GM23338 (cell line): ENCODE data around the gene TRIM8. TPM values are rescaled to one million over a fixed set of nuclear protein-coding genes. Genes with fewer than 3 reads are reported as not detected.

Experiments
- ATAC-seq: fragments of 200-7000 bp; cut with Tn5 transposase; 3 replicates; pipeline ENCODE4 v1.9.1; 2020
- DNase-seq: peaks from one replicate; pipeline ENCODE4 v3.0.0-alpha.2; 2015; ENCODE audit warnings: low spot score
- H2AFZ ChIP-seq: fragments of 200-600 bp; sonication (generic); 2 replicates; pipeline ENCODE4 v1.8.0; 2016; ENCODE audit warnings: antibody characterized with exemption, mild to moderate bottlenecking, moderate library complexity
- H3F3A ChIP-seq: fragments of 200-600 bp; sonication (generic); replicated peaks from 2 replicates; pipeline ENCODE4 v1.8.0; 2017; ENCODE audit warnings: antibody characterized with exemption, mixed run types, low read depth
- H3K27ac ChIP-seq: fragments of 200-600 bp; sonication (generic); 2 replicates; pipeline ENCODE4 v1.6.1; 2016; ENCODE audit warnings: low read depth
- H3K27me3 ChIP-seq: fragments of 200-600 bp; sonication (generic); 2 replicates; pipeline ENCODE4 v1.8.0; 2016; ENCODE audit warnings: mild to moderate bottlenecking, mixed run types, moderate library complexity; ENCODE audit not compliant: insufficient read depth
- H3K36me3 ChIP-seq: fragments of 200-600 bp; sonication (generic); 2 replicates; pipeline ENCODE4 v1.8.0; 2016; ENCODE audit warnings: mild to moderate bottlenecking; ENCODE audit not compliant: insufficient read depth
- H3K4me1 ChIP-seq: fragments of 200-600 bp; sonication (generic); 2 replicates; pipeline ENCODE4 v1.8.0; 2016; ENCODE audit warnings: mild to moderate bottlenecking, moderate library complexity; ENCODE audit not compliant: insufficient read depth
- H3K4me2 ChIP-seq: fragments of 200-600 bp; sonication (generic); 2 replicates; pipeline ENCODE4 v1.7.1; 2017; ENCODE audit warnings: mixed run types
- H3K4me3 ChIP-seq: fragments of 200-600 bp; sonication (generic); 2 replicates; pipeline ENCODE4 v1.6.1; 2016; ENCODE audit warnings: mixed run types
- H3K79me2 ChIP-seq: fragments of 200-600 bp; sonication (generic); replicated peaks from 2 replicates; pipeline ENCODE4 v1.8.0; 2017; ENCODE audit warnings: mild to moderate bottlenecking; ENCODE audit not compliant: insufficient read depth
- H3K9me2 ChIP-seq: fragments of 200-600 bp; sonication (generic); 2 replicates; pipeline ENCODE4 v1.8.0; 2017; ENCODE audit not compliant: insufficient read depth
- H4K20me1 ChIP-seq: fragments of 200-600 bp; sonication (generic); replicated peaks from 2 replicates; pipeline ENCODE4 v1.8.0; 2017; ENCODE audit warnings: mild to moderate bottlenecking; ENCODE audit not compliant: insufficient read depth
- H3K27ac Mint-ChIP-seq: 2 replicates; pipeline ENCODE4 v1.8.0; 2020; ENCODE audit warnings: inconsistent platforms, mild to moderate bottlenecking, moderate library complexity, mixed read lengths
- H3K27me3 Mint-ChIP-seq: 3 replicates; pipeline ENCODE4 v1.8.0; 2022; ENCODE audit warnings: low read depth, mild to moderate bottlenecking, moderate library complexity, mixed read lengths, inconsistent platforms; ENCODE audit not compliant: insufficient read depth, poor library complexity
- H3K36me3 Mint-ChIP-seq: 3 replicates; pipeline ENCODE4 v1.8.0; 2021; ENCODE audit warnings: low read depth, mild to moderate bottlenecking, inconsistent platforms, moderate library complexity, mixed read lengths
- H3K4me1 Mint-ChIP-seq: 3 replicates; pipeline ENCODE4 v1.8.0; 2020; ENCODE audit warnings: mild to moderate bottlenecking, inconsistent platforms, mixed read lengths
- H3K4me3 Mint-ChIP-seq: 3 replicates; pipeline ENCODE4 v1.8.0; 2021; ENCODE audit warnings: moderate library complexity, mild to moderate bottlenecking, inconsistent platforms, mixed read lengths
- H3K9me3 Mint-ChIP-seq: 3 replicates; pipeline ENCODE4 v1.8.0; 2020; ENCODE audit warnings: moderate library complexity, mild to moderate bottlenecking, inconsistent platforms, mixed read lengths
- CREB1 ChIP-seq: fragments of 250-450 bp; sonication (Bioruptor Pico); IDR thresholded peaks from 2 replicates; pipeline ENCODE4 v1.5.0; 2020; ENCODE audit warnings: low read depth, mild to moderate bottlenecking, moderate library complexity
- CTCF ChIP-seq, 2 experiments: fragments of 200-600 bp in 1 of 2; sonication (generic) in 1 of 2; conservative IDR thresholded peaks; 2 replicates each; pipeline versions ENCODE4 v1.5.1 to v1.6.1; 2016 to 2017; ENCODE audit warnings: antibody characterized with exemption in 2 of 2, low read depth in 2 of 2, mild to moderate bottlenecking in 2 of 2, moderate library complexity in 1 of 2
- ETS1 ChIP-seq: IDR thresholded peaks from 2 replicates; pipeline ENCODE4 v1.6.1; 2016; ENCODE audit warnings: antibody characterized with exemption
- EZH2 ChIP-seq: fragments of 200-600 bp; sonication (generic); IDR thresholded peaks from one replicate; pipeline ENCODE4 v1.8.0; 2017; ENCODE audit warnings: antibody characterized with exemption, mild to moderate bottlenecking, low read depth; ENCODE audit not compliant: unreplicated experiment
- NANOG ChIP-seq: IDR thresholded peaks from 2 replicates; pipeline ENCODE4 v1.6.1; 2016; ENCODE audit warnings: antibody characterized with exemption, borderline replicate concordance
- POLR2AphosphoS5 ChIP-seq: IDR thresholded peaks from 2 replicates; pipeline ENCODE4 v1.6.1; 2016; ENCODE audit warnings: antibody characterized with exemption, low read depth
- REST ChIP-seq: IDR thresholded peaks from one replicate; pipeline ENCODE4 v1.6.1; 2018; ENCODE audit warnings: antibody characterized with exemption; ENCODE audit not compliant: unreplicated experiment
- ZNF114 ChIP-seq: fragments of 250-450 bp; sonication (Bioruptor Pico); IDR thresholded peaks from 2 replicates; pipeline ENCODE4 v1.5.0; 2020; ENCODE audit warnings: mild to moderate bottlenecking, moderate library complexity
- polyA plus RNA-seq: library from polyadenylated mRNA; unstranded; fragments of >200 nt; fragmentation: Nextera tagmentation; extraction: Ambion mirVana; gene quantifications from 2 replicates; pipeline ENCODE4 v1.2.1, GENCODE V29; 2016
- total RNA-seq: library from RNA; depleted of rRNA; stranded (reverse); fragments of >200 nt; shearing (Covaris generic); gene quantifications from 2 replicates; pipeline ENCODE4 v1.2.3, GENCODE V29; 2014

TRIM8 gene
- total and polyA plus RNA-seq, 2 experiments from 2014 or later = 15.1 to 36.7 TPM

DNA sequence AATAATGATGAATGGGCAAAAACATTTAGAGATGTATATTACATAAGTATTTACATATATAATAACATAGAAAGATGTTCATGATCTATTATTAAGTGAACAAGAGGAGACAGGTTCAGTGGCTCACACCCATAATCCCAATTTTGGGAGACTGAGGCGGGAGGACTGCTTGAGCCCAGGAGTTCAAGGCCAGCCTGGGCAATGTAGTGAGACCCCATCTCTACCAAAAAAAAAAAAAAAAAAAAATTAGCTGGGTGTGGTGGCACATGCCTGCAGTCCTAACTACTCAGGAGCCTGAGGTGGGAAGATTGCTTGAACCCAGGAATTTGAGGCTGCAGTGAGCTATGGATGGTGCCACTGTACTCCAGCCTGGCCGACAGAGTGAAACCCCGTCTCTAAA lies 57.5 kb downstream of the TRIM8 start (continued):
- TF ChIP-seq CTCF (conservative IDR thresholded peaks at IDR 0.05; ENCODE audit: low read depth in 2 of 2) (no peak), POLR2AphosphoS5 (no peak), ETS1 (no peak), EZH2 (no peak), ZNF114 (CRISPR knock-in tag) (no peak), REST (no peak), NANOG (no peak)

DNA sequence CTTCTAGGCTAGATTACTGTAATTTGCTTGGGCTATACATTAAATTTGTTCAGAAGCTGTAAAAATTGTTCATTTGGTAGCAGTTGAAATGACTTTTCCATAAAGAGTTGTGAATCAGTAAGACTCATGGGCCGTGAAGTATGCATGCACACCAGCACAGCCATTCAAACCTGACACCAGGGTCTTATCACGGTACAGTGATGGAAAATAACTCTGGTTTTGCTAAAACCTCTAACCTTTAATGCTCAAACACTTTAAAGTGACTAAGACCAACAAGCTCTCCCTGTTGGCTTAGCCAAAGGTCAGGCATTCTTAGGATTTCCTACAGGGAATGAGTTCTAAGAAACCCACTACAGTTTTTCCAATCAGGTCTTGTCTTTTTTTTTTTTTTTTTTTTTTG lies 58.5 kb downstream of the TRIM8 start:
- no peaks in the 10 kb centered on the region for H3K27me3 ChIP-seq
- Mint-ChIP-seq H3K27me3 (peaks cover 2% of the 10 kb centered on the region), H3K27ac (no peak overlapping the region), H3K4me1 (no peaks in the 10 kb centered on the region; the same call in 2 of the 3 replicates), H3K9me3 (no peaks in the 10 kb centered on the region), H3K4me3 (no peak overlapping the region), H3K36me3 (peaks cover 16% of the 10 kb centered on the region; the same call in 2 of the 3 replicates)
- H4K20me1 ChIP-seq = peaks cover 5% of the 10 kb centered on the region; the same call in 1 of the 2 replicates
- DNase-seq (no peak), ATAC-seq (no peak)
- no peaks in the 10 kb centered on the region for H3K4me1 ChIP-seq
- TF ChIP-seq CREB1 (CRISPR knock-in tag) = no peak
- no peak overlapping the region for H3K4me3 ChIP-seq
- no peak overlapping the region for H3K27ac ChIP-seq
- H3K36me3 ChIP-seq = no peaks in the 10 kb centered on the region; the same call in 1 of the 2 replicates
- 0 out of 2 replicates have a peak, but pooled peaks cover 2% of the 10 kb centered on the region for H3F3A ChIP-seq
- H2AFZ ChIP-seq = no peak overlapping the region
- no peak overlapping the region for H3K4me2 ChIP-seq
- peaks cover 23% of the 10 kb centered on the region for H3K79me2 ChIP-seq
- H3K9me2 ChIP-seq = no peaks in the 10 kb centered on the region
